Tibial artery (tissue), 4 donors: ENCODE data around the gene CABLES2.

Experiments
- DNase-seq, 2 donors: peaks; one replicate each; pipeline ENCODE4 v3.0.0-alpha.2; 2019
- H3K27ac ChIP-seq, 2 donors: fragments of 200-600 bp; sonication (generic) in 1 of 2; 1 replicate in 1 of 2; 2 replicates in 1 of 2; pipeline ENCODE4 v1.5.1; 2018 to 2019; ENCODE audit warnings: mild to moderate bottlenecking in 1 of 2
- H3K27me3 ChIP-seq, 2 donors: fragments of 200-600 bp; sonication (generic) in 1 of 2; one replicate each; pipeline versions ENCODE4 v1.5.1 to v1.6.0; 2016 to 2019
- H3K36me3 ChIP-seq, 3 donors: fragments of 200-600 bp; sonication (generic) in 2 of 3; one replicate each; pipeline ENCODE4 v1.5.1; 2016 to 2019; ENCODE audit warnings: mild to moderate bottlenecking in 2 of 3
- H3K4me1 ChIP-seq, 4 donors: fragments of 200-600 bp; sonication (generic) in 2 of 4; 1 replicate in 3 of 4; 2 replicates in 1 of 4; pipeline ENCODE4 v1.5.1; 2016 to 2019
- H3K4me3 ChIP-seq, 2 donors: fragments of 200-600 bp; sonication (generic) in 1 of 2; 1 replicate in 1 of 2; 2 replicates in 1 of 2; pipeline ENCODE4 v1.5.1; 2018 to 2019; ENCODE audit warnings: mild to moderate bottlenecking in 2 of 2
- H3K9me3 ChIP-seq, 3 donors: fragments of 200-600 bp; sonication (generic) in 1 of 3; one replicate each; pipeline ENCODE4 v1.5.1; 2016 to 2019
- intact Hi-C: fragments of 100-400 bp; cut with DNase I; formaldehyde crosslinking; loops from one replicate; pipeline ENCODE4 v1.15.0; 2023; ENCODE audit warnings: low total_unique reads
- TF ChIP-seq, protein P1 (sequence below), 2 experiments: fragments of 200-600 bp in 1 of 2; fragments of 450-650 bp in 1 of 2; IDR thresholded peaks; one replicate each; pipeline ENCODE4 v1.5.1; 2017 to 2019; ENCODE audit warnings: antibody characterized with exemption in 2 of 2, mild to moderate bottlenecking in 1 of 2, moderate library complexity in 1 of 2

The CABLES2 gene

GRCh38 chr20:62393830-62394229, 13.3 kb downstream of the CABLES2 start:
- Histone ChIP-seq H3K36me3 (peaks cover 0 to 80% (median 51%) of the 10 kb centered on the region in 3 donors), H3K27ac (no peak overlapping the region), H3K9me3 (no peaks in the 10 kb centered on the region), H3K27me3 (no peaks in the 10 kb centered on the region), H3K4me3 (no peak overlapping the region), H3K4me1 (no peaks in the 10 kb centered on the region)
- DNase-seq, result no peak
- TF ChIP-seq, protein P1, sequence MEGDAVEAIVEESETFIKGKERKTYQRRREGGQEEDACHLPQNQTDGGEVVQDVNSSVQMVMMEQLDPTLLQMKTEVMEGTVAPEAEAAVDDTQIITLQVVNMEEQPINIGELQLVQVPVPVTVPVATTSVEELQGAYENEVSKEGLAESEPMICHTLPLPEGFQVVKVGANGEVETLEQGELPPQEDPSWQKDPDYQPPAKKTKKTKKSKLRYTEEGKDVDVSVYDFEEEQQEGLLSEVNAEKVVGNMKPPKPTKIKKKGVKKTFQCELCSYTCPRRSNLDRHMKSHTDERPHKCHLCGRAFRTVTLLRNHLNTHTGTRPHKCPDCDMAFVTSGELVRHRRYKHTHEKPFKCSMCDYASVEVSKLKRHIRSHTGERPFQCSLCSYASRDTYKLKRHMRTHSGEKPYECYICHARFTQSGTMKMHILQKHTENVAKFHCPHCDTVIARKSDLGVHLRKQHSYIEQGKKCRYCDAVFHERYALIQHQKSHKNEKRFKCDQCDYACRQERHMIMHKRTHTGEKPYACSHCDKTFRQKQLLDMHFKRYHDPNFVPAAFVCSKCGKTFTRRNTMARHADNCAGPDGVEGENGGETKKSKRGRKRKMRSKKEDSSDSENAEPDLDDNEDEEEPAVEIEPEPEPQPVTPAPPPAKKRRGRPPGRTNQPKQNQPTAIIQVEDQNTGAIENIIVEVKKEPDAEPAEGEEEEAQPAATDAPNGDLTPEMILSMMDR (IDR thresholded peaks at IDR 0.05), result no peak
- intact Hi-C loops, result no loop called here

- H3K27me3 ChIP-seq, result no peaks in the 10 kb centered on the region
- H3K4me3 ChIP-seq, result no peak overlapping the region
- DNase-seq, result no peak
- no peaks in the 10 kb centered on the region for H3K9me3 ChIP-seq
- peaks cover 0 to 2% (median 0%) of the 10 kb centered on the region in 4 donors for H3K4me1 ChIP-seq
- TF ChIP-seq, protein P1 (IDR thresholded peaks at IDR 0.05), result no peak
- intact Hi-C loops, result no loop called here
- H3K36me3 ChIP-seq, result peaks cover 0 to 85% (median 57%) of the 10 kb centered on the region in 3 donors
- H3K27ac ChIP-seq, result no peak overlapping the region
Observed at GRCh38 chr20:62393335-62393665, 13.8 kb downstream of the CABLES2 start.

- no peaks in the 10 kb centered on the region for H3K9me3 ChIP-seq
- DNase-seq, result no peak
- H3K4me1 ChIP-seq, result peaks cover 0 to 7% (median 5%) of the 10 kb centered on the region in 4 donors
- TF ChIP-seq, protein P1 (IDR thresholded peaks at IDR 0.05), result no peak
- peaks cover 0 to 89% (median 61%) of the 10 kb centered on the region in 3 donors for H3K36me3 ChIP-seq
- intact Hi-C loops, result no loop called here
- H3K27ac ChIP-seq, result no peak overlapping the region
- no peak overlapping the region for H3K4me3 ChIP-seq
- no peaks in the 10 kb centered on the region for H3K27me3 ChIP-seq
Observed at GRCh38 chr20:62392621-62393334, 14.3 kb downstream of the CABLES2 start.

DNA sequence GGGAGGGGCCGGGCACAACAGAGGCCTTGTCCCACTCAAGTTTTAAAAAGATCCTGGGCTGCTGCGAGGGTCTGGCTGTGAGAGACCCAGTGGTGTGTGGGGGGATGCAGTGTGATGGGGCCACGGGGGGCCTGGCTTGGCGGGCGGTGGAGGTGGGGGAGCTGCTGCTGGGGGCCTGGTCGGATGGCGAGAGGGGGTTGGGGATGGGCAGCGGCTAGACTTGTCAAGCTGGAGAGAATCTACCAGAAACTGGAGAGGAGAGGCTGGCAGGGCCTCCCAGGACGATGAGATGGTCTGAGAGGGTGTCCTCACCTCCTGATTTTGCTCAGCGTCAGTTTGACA, 15.0 kb downstream of the CABLES2 start:
- no peak for DNase-seq
- Histone ChIP-seq H3K4me1 (peaks cover 0 to 12% (median 10%) of the 10 kb centered on the region in 4 donors), H3K36me3 (peaks cover 0 to 89% (median 61%) of the 10 kb centered on the region in 3 donors), H3K27me3 (no peaks in the 10 kb centered on the region), H3K9me3 (no peaks in the 10 kb centered on the region), H3K27ac (no peak overlapping the region), H3K4me3 (no peak overlapping the region)
- TF ChIP-seq, protein P1 (IDR thresholded peaks at IDR 0.05), result no peak
- intact Hi-C loops, result no loop called here

- no peak for DNase-seq
- no peaks in the 10 kb centered on the region for H3K27me3 ChIP-seq
- peaks cover 0 to 84% (median 61%) of the 10 kb centered on the region in 3 donors for H3K36me3 ChIP-seq
- peaks cover 0 to 13% (median 10%) of the 10 kb centered on the region in 4 donors for H3K4me1 ChIP-seq
- TF ChIP-seq, protein P1 (IDR thresholded peaks at IDR 0.05), result no peak
- H3K27ac ChIP-seq, result no peak overlapping the region
- no peaks in the 10 kb centered on the region for H3K9me3 ChIP-seq
- intact Hi-C loops, result no loop called here
- no peak overlapping the region for H3K4me3 ChIP-seq
Observed at GRCh38 chr20:62391165-62392076, 15.7 kb downstream of the CABLES2 start.
